GM18907 (cell line): ENCODE data around the gene KIF3B.
"Not testable (repeated sequence)": the region's sequence is repeated elsewhere in the genome, so short reads cannot be mapped to it uniquely, and the experiment has no call there.

Experiments
- ATAC-seq: cut with Tn5 transposase; IDR thresholded peaks from one replicate; pipeline ENCODE4 v1.9.1; 2021; ENCODE audit warnings: mild to moderate bottlenecking, moderate library complexity; ENCODE audit not compliant: unreplicated experiment

The KIF3B gene

GRCh38 chr20:32327087-32327681 is 49.7 kb downstream of the KIF3B start:
- no peak for ATAC-seq

GRCh38 chr20:32329817-32330554 is 52.5 kb downstream of the KIF3B start:
- ATAC-seq, result no peak

- no peak for ATAC-seq
Observed at GRCh38 chr20:32330555-32330897, 53.1 kb downstream of the KIF3B start.

- ATAC-seq, result peak; percentile 12
Observed at GRCh38 chr20:32332614-32333013, 55.2 kb downstream of the KIF3B start.

GRCh38 chr20:32333181-32333987 is 55.9 kb downstream of the KIF3B start:
- peak; percentile 62 for ATAC-seq

- ATAC-seq, result peak; percentile 7
Observed at GRCh38 chr20:32333988-32334885, 56.8 kb downstream of the KIF3B start.

GRCh38 chr20:32336918-32337347 is 59.5 kb downstream of the KIF3B start:
- no peak for ATAC-seq

- ATAC-seq, result no peak
Observed at GRCh38 chr20:32337937-32338661, 60.6 kb downstream of the KIF3B start.

- no peak for ATAC-seq
Observed at GRCh38 chr20:32338665-32339064, 61.2 kb downstream of the KIF3B start.

- ATAC-seq, result no peak
Observed at GRCh38 chr20:32339116-32339515, 61.7 kb downstream of the KIF3B start.

GRCh38 chr20:32341053-32341452 is 63.6 kb downstream of the KIF3B start:
- not testable (repeated sequence) for ATAC-seq

GRCh38 chr20:32343439-32343838 is 66.0 kb downstream of the KIF3B start:
- ATAC-seq, result no peak

- ATAC-seq, result no peak
Observed at GRCh38 chr20:32344835-32345506, 67.5 kb downstream of the KIF3B start.

GRCh38 chr20:32348207-32348606 is 70.8 kb downstream of the KIF3B start:
- no peak for ATAC-seq

GRCh38 chr20:32350421-32350820 is 73.0 kb downstream of the KIF3B start:
- ATAC-seq, result no peak

GRCh38 chr20:32352121-32352720 is 74.8 kb downstream of the KIF3B start:
- no peak for ATAC-seq

- no peak for ATAC-seq
Observed at GRCh38 chr20:32353848-32354496, 76.5 kb downstream of the KIF3B start.

- peak; percentile 17 for ATAC-seq
Observed at GRCh38 chr20:32354592-32355416, 77.4 kb downstream of the KIF3B start.
